Measurements from ENCODE around the gene SMPDL3B.
"Not testable (repeated sequence)": the region's sequence is repeated elsewhere in the genome, so short reads cannot be mapped to it uniquely, and the experiment has no call there.

The SMPDL3B gene

GRCh38 chr1:27979859-27980201 lies 45.0 kb downstream of the SMPDL3B start:
- TF ChIP-seq CTCF (IDR thresholded peaks at IDR 0.05), result peak; percentile 2
- Histone ChIP-seq H3K4me3 (no peak overlapping the region), H3K27ac (no peak overlapping the region)
- no peak for DNase-seq (ENCODE audit: low spot score)

GRCh38 chr1:27980216-27980845 lies 45.5 kb downstream of the SMPDL3B start:
- H3K27ac ChIP-seq, result no peak overlapping the region
- TF ChIP-seq CTCF (IDR thresholded peaks at IDR 0.05), result no peak

GRCh38 chr1:27981145-27981544 lies 46.3 kb downstream of the SMPDL3B start:
- Histone ChIP-seq H3K27ac (no peak overlapping the region), H3K4me3 (no peak overlapping the region)
- DNase-seq (ENCODE audit: low spot score), result no peak
- TF ChIP-seq CTCF (IDR thresholded peaks at IDR 0.05), result no peak

More at GRCh38 chr1:27980216-27980845, 45.5 kb downstream of the SMPDL3B start:
- no peak overlapping the region for H3K4me3 ChIP-seq
- no peak for DNase-seq (ENCODE audit: low spot score)

- no peak overlapping the region for H3K4me3 ChIP-seq
- no peak overlapping the region for H3K27ac ChIP-seq
- DNase-seq (ENCODE audit: low spot score), result no peak
- no peak for TF ChIP-seq CTCF (IDR thresholded peaks at IDR 0.05)
Measured at GRCh38 chr1:27990920-27991537, 56.2 kb downstream of the SMPDL3B start.

GRCh38 chr1:27992276-27992675 lies 57.5 kb downstream of the SMPDL3B start:
- TF ChIP-seq CTCF (IDR thresholded peaks at IDR 0.05), result no peak
- H3K27ac ChIP-seq, result no peak overlapping the region
- DNase-seq (ENCODE audit: low spot score), result no peak

GRCh38 chr1:27993241-27993640 lies 58.4 kb downstream of the SMPDL3B start:
- Histone ChIP-seq H3K27ac (no peak overlapping the region), H3K4me3 (no peak overlapping the region)
- no peak for TF ChIP-seq CTCF (IDR thresholded peaks at IDR 0.05)
- no peak for DNase-seq (ENCODE audit: low spot score)

More at GRCh38 chr1:27992276-27992675, 57.5 kb downstream of the SMPDL3B start:
- no peak overlapping the region for H3K4me3 ChIP-seq

- DNase-seq (ENCODE audit: low spot score), result no peak
- no peak overlapping the region for H3K4me3 ChIP-seq
- H3K27ac ChIP-seq, result no peak overlapping the region
- no peak for TF ChIP-seq CTCF (IDR thresholded peaks at IDR 0.05)
Measured at GRCh38 chr1:27994060-27994459, 59.3 kb downstream of the SMPDL3B start.

GRCh38 chr1:27994526-27994925 lies 59.7 kb downstream of the SMPDL3B start:
- H3K27ac ChIP-seq; H3K4me3 ChIP-seq; DNase-seq (ENCODE audit: low spot score): not testable (repeated sequence)

Measured in coronary artery (tissue), 2 donors.